KG1 (cell line): ENCODE data around the gene RAB44.
"Not testable (repeated sequence)": the region's sequence is repeated elsewhere in the genome, so short reads cannot be mapped to it uniquely, and the experiment has no call there.

Experiments
- DNase-seq: peaks from one replicate; lab custom pipeline; 2025; lab: John Stamatoyannopoulos, UW

Gene RAB44

DNA sequence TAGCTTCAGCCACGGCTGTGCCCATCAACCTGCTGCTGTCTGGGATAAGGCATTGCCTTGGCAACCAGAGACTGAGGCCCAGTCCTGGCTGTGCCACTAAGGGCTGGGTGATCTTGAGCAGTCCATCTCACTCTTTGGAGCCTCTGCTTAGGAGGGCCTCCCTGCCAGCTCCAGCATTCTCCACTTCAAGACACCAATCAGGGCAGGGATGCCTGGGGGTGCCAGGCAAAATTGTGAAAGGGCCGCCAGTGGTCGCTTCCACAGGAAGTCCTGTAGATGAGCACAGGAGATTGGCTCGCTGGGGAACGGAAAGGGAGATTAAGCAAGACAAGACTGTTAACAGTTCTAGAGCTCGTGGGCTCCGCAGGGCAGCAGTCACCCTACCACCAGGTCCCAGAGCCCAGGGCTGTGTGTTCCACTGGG, at the start of gene RAB44:
RAB44 (plus strand) TSS at position 346 of the 423 bp plus-strand sequence. CDS start 6,410 bp downstream, outside the sequence.
- DNase-seq, result peak; percentile 44

GRCh38 chr6:36649086-36649485, 48.5 kb upstream of the RAB44 start:
- no peak for DNase-seq

DNA sequence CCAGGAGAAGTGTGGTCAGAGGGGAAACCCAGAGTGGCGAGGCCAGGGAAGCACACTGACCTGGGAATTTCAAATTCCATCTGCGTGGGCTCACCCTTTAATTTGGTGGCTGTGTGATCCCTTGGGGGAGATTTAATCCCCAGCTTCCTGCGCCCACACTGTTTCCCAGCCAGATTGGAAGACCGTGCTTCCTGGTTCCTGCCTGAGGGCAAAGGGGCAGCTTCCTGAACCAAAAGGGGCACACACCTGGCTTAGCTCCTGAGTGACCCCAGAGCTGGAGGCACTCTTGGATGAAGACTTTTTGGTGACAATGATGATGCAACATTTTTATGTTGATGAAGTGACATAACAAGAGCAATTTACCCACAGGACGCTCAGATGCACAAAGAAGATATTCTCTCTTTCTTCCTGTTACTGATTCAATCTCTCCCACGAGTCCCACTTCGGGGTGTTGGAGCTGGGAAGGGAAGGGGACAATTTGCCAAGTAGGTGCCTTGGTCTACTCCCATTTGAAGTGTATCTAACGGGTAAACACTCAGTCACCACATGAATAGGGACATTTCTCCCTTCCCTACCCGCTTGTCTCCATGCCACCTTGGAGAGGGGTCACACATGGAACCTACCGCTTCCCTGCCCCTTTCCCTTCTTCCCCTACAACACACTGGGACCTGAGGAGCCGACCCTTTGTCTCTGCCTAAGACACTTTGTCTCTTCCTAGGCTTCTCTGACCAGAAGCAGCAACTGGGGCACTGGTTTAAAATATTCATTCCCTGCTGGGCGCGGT, 47.7 kb upstream of the RAB44 start:
- DNase-seq, result no peak

DNA sequence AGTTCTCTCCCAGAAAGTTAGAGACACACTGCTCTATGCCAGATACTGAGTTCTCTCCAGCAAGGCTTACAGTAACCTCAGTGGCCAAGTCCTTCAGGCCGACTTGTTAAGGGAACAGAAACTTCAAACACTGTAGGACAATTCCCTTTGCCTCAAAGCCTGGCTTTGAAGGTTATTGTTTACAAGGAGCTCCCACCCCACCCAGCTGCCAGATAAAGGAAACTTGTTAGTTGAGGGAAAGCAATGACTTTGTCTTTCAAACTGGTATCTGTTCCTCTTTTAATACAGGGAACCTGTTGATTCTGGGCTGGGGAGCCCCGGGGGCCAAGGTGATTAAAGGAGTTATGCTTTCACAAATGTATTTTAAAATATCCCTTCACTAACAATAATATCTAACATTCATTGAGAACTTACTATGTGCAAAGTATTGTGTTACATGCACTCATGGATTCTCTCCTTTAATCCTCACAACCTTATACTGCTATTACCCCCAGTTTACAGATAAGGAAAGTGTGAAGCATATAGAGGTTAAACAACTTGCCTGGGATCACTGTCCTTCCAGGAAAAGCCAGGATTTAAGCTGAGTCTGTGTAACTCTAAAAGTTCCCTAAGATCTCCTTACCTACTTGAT, 46.7 kb upstream of the RAB44 start:
- no peak for DNase-seq

GRCh38 chr6:36651659-36652379, 45.8 kb upstream of the RAB44 start:
- DNase-seq, result no peak

GRCh38 chr6:36654469-36654868, 43.2 kb upstream of the RAB44 start:
- DNase-seq, result not testable (repeated sequence)

DNA sequence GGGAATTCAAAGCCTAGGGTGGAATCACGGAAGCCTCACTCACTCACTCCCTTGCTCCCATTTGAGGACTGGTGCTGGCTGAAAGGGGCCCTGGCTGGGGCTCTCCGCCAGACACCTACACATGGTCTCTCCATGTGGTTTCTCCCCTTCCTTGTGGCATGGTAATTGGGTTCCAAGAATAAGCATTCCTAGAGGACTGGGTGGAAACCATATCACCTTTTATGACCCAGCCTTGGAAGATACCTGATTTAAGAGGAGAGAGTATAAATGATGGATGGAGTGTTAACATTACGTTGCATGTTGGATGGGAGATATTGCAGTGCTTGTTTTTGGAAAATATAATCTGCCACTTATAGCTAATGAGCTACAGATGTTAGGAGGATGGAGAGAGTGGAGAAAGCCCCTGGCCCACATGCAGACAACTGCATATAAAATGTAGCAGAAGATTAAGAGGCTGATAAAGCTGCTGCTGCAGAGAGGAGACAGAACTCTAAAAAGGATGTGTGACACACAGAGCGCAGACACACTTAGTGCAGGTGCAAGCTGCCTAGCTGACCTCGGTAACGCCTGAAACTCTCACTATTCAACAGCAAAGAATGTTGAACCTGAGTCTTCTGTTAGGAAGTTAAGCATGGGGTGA, 42.4 kb upstream of the RAB44 start:
- no peak for DNase-seq

- no peak for DNase-seq
Measured at GRCh38 chr6:36656441-36656840, 41.2 kb upstream of the RAB44 start.

DNA sequence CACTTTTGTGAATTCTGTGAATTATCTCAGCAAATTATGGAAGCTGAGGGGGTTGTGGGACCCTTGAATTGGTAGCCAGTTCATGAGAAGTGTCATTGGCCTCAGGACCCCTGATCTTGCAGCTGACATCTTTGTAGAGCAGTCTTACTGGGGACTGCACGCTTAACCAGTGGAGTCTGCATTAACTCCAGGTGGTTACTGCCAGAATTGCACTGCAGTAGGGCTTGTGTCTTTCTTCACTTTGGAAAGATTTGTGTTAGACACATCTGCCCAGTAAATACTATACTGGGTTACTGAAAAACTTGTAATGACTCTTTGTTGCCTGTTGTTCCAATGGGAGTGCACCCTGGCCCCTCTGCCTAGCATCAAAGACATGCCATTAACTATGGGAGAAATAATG, 40.4 kb upstream of the RAB44 start:
- no peak for DNase-seq

- DNase-seq, result no peak
Measured at GRCh38 chr6:36657942-36658544, 39.6 kb upstream of the RAB44 start.

GRCh38 chr6:36659271-36659670, 38.4 kb upstream of the RAB44 start:
- DNase-seq, result no peak

DNA sequence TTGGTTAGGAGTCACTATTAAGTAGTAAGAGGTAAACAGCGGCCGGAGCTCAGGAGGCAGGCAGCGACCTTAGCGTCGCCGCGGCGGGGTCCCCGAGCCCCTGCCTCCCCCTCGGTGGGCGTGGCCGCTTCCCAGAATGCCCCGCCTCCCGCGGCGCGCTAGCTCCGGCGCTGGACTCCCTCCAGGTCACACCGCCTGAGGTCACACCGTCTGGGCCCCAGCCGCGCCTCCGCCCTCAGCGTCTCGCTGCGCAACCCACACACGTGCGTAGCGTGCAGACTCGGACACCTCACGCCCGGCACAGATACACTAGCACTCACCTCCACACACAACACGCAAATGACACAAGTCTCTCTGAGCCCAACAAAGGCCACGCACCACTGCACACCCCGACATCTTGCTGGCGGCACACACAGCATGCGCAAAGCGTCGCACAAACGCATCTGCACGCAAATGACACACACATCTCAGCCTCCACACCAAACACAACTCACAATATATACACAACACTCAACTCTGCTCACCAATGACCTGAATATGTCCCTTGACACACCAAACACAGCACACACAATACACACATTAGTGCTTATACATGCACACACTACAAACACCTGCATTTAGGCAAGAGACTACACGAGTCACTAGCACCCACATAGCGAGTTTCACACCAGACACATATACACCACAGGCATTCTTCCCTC, 36.7 kb upstream of the RAB44 start:
- no peak for DNase-seq

GRCh38 chr6:36662380-36662779, 35.2 kb upstream of the RAB44 start:
- no peak for DNase-seq

- no peak for DNase-seq
Measured at GRCh38 chr6:36662827-36663256, 34.8 kb upstream of the RAB44 start.

- no peak for DNase-seq
Measured at GRCh38 chr6:36663504-36664446, 33.9 kb upstream of the RAB44 start.

DNA sequence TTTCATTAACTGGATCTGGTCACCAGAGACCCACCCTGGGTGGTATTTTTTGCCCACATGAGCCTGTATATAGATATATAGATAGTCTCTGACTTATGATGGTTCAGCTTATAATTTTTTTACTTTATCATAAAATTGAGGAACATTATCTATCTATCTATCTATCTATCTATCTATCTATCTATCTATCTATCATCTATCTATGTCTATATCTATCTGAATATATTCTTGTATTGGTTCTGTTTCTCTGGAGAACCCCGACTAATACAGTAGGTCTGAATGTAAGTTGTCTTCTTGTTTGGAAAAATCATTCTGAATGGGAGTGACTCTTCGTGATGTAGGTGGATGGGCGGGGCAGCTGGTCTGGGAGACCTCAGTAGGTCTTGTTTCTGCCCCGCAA, 32.4 kb upstream of the RAB44 start:
- DNase-seq, result no peak

DNA sequence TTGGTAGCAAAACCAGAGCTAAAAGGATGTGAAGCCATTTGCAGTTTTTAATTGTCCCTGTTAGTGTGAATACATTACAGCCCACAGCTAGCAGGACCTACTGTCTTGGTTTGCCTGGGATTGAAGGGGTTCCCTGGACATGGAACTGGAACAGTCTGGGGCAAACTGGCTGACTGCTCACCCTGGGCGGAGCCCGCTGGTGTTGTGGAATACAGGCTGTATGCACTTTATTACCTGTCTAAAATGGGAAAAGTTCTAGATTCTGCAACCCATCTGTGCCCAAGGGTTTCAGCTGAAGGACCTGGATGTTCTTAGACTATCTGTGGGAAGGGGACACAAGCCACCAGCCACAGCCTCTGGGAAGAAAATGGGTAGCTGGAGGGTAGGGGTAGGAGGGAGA, 31.3 kb upstream of the RAB44 start:
- DNase-seq, result no peak

- no peak for DNase-seq
Measured at GRCh38 chr6:36666826-36667591, 30.6 kb upstream of the RAB44 start.

DNA sequence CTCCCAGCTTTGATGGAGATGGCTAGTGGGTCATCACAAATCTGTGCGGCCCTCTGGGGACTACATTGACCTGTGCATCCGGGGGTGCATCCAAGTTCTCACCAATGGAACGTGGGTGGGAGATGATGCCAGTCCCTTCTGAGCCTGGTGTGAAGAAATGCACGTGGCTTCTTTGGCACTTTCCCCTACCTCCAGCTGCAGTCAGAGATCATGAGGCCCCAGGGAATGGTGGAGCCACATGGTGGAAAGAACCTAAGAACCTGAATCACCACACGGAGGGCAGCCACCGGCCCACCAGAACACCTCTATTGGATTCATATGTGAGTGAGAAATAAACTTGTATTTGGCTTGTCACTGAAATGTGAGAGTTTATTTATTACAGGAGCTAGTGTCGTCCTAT, 29.0 kb upstream of the RAB44 start:
- no peak for DNase-seq
